GM21576 (cell line): Measurements from ENCODE around the gene CSF1R.
"Not testable (repeated sequence)": the region's sequence is repeated elsewhere in the genome, so short reads cannot be mapped to it uniquely, and the experiment has no call there.

Source experiments
- ATAC-seq: cut with Tn5 transposase; IDR thresholded peaks from one replicate; pipeline ENCODE4 v1.9.1; 2021; ENCODE audit warnings: mild to moderate bottlenecking, moderate library complexity; ENCODE audit not compliant: unreplicated experiment

CSF1R gene

GRCh38 chr5:150104550-150104870 is 18.2 kb upstream of the CSF1R start:
- ATAC-seq, result no peak

GRCh38 chr5:150103678-150104549 is 17.6 kb upstream of the CSF1R start:
- ATAC-seq, result no peak

GRCh38 chr5:150101023-150101422 is 14.7 kb upstream of the CSF1R start:
- no peak for ATAC-seq

- no peak for ATAC-seq
Measured at GRCh38 chr5:150097152-150097551, 10.8 kb upstream of the CSF1R start.

GRCh38 chr5:150092159-150092787 is 5.9 kb upstream of the CSF1R start:
- peak; percentile 88 for ATAC-seq

- no peak for ATAC-seq
Measured at GRCh38 chr5:150085191-150085912, 1.0 kb downstream of the CSF1R start.

GRCh38 chr5:150084754-150085153 is 1.6 kb downstream of the CSF1R start:
- ATAC-seq, result not testable (repeated sequence)

GRCh38 chr5:150082889-150083288 is 3.5 kb downstream of the CSF1R start:
- no peak for ATAC-seq

- ATAC-seq, result peak; percentile 8
Measured at GRCh38 chr5:150082374-150082773, 4.0 kb downstream of the CSF1R start.

- peak; percentile 90 for ATAC-seq
Measured at GRCh38 chr5:150081541-150082283, 4.6 kb downstream of the CSF1R start.

GRCh38 chr5:150080696-150081435 is 5.5 kb downstream of the CSF1R start:
- ATAC-seq, result no peak

- no peak for ATAC-seq
Measured at GRCh38 chr5:150079909-150080461, 6.4 kb downstream of the CSF1R start.

GRCh38 chr5:150078802-150079689 is 7.3 kb downstream of the CSF1R start:
- ATAC-seq, result no peak

GRCh38 chr5:150077996-150078801 is 8.2 kb downstream of the CSF1R start:
- ATAC-seq, result no peak

- no peak for ATAC-seq
Measured at GRCh38 chr5:150077060-150077459, 9.3 kb downstream of the CSF1R start.

GRCh38 chr5:150075806-150076205 is 10.5 kb downstream of the CSF1R start:
- no peak for ATAC-seq

- no peak for ATAC-seq
Measured at GRCh38 chr5:150075233-150075632, 11.1 kb downstream of the CSF1R start.

- ATAC-seq, result no peak
Measured at GRCh38 chr5:150073677-150074076, 12.7 kb downstream of the CSF1R start.
